HL-60 (cell line): Measurements from ENCODE around the gene CCDC88A.

Source experiments
- DNase-seq, 2 experiments: peaks; one replicate each; pipeline ENCODE4 v3.0.0-alpha.2; 2010 to 2020; ENCODE audit warnings: low read depth in 1 of 2, low spot score in 1 of 2
- H3K27ac ChIP-seq: fragments of 250-450 bp; sonication (Bioruptor Pico); replicated peaks from 2 replicates; pipeline ENCODE4 v1.5.1; 2020; ENCODE audit warnings: mild to moderate bottlenecking, moderate library complexity
- H3K27me3 ChIP-seq: fragments of 250-450 bp; sonication (Bioruptor Pico); 2 replicates; pipeline ENCODE4 v1.5.1; 2021; ENCODE audit warnings: mild to moderate bottlenecking, moderate library complexity; ENCODE audit not compliant: insufficient read depth, poor library complexity, severe bottlenecking
- H3K4me3 ChIP-seq: replicated peaks from 2 replicates; pipeline ENCODE4 v1.5.1; 2011; ENCODE audit warnings: mild to moderate bottlenecking, control low read depth, low read length; ENCODE audit not compliant: insufficient read depth
- CTCF ChIP-seq: IDR thresholded peaks from one replicate; pipeline ENCODE4 v1.5.1; 2011; ENCODE audit warnings: low read length, control low read depth, inconsistent platforms; ENCODE audit not compliant: insufficient read depth
- GABPA ChIP-seq: IDR thresholded peaks from 2 replicates; pipeline ENCODE4 v1.6.1; 2012; ENCODE audit warnings: low read depth
- POLR2AphosphoS5 ChIP-seq: IDR thresholded peaks from 2 replicates; pipeline ENCODE4 v1.6.1; 2012; ENCODE audit warnings: low read depth
- REST ChIP-seq: IDR thresholded peaks from 2 replicates; pipeline ENCODE4 v1.6.1; 2012; ENCODE audit warnings: low read depth; ENCODE audit not compliant: insufficient replicate concordance
- SPI1 ChIP-seq: IDR thresholded peaks from 2 replicates; pipeline ENCODE4 v1.6.1; 2012; ENCODE audit warnings: low read depth, mild to moderate bottlenecking, borderline replicate concordance

The CCDC88A gene

GRCh38 chr2:55361465-55362189 is 58.0 kb downstream of the CCDC88A start:
- Histone ChIP-seq H3K4me3 (no peak overlapping the region), H3K27me3 (no peaks in the 10 kb centered on the region), H3K27ac (no peak overlapping the region)
- no peak for DNase-seq
- TF ChIP-seq SPI1 (no peak), REST (no peak), CTCF (no peak)

GRCh38 chr2:55358451-55358850 is 61.2 kb downstream of the CCDC88A start:
- TF ChIP-seq GABPA (no peak), REST (no peak), SPI1 (no peak), CTCF (no peak), POLR2AphosphoS5 (no peak)
- no peak for DNase-seq
- Histone ChIP-seq H3K4me3 (no peak overlapping the region), H3K27me3 (no peaks in the 10 kb centered on the region), H3K27ac (no peak overlapping the region)

GRCh38 chr2:55357927-55358326 is 61.7 kb downstream of the CCDC88A start:
- no peak overlapping the region for H3K27ac ChIP-seq
- TF ChIP-seq REST (no peak), GABPA (no peak), SPI1 (no peak), CTCF (no peak), POLR2AphosphoS5 (no peak)
- H3K27me3 ChIP-seq, result no peaks in the 10 kb centered on the region
- H3K4me3 ChIP-seq, result no peak overlapping the region
- DNase-seq, result no peak
